Endothelial cell of umbilical vein (primary cell): ENCODE data around the gene MYO1H. TPM values are rescaled to one million over a fixed set of nuclear protein-coding genes. Genes with fewer than 3 reads are reported as not detected.
A peak's percentile ranks its signal among the peaks of the same experiment; 100 is the strongest.

Experiments used
- BruUV-seq: library from RNA; stranded (reverse); fragments of 400-500 nt; replicated peaks from 2 replicates; lab custom pipeline; 2021; lab: Mats Ljungman, UMichigan
- CTCF ChIA-PET: fragments of 300-600, 350-600 bp; sonication (Branson Sonifier 250); formaldehyde crosslinking; loops from one replicate; lab custom pipeline; 2021; ENCODE audit warnings: antibody characterized with exemption, inconsistent platforms; lab: Charles Lee
- POLR2A ChIA-PET: fragments of 300-600, 350-600 bp; sonication (Branson Sonifier 250); formaldehyde crosslinking; loops from one replicate; lab custom pipeline; 2021; ENCODE audit warnings: antibody characterized with exemption, inconsistent platforms; lab: Charles Lee
- DNase-seq: peaks from one replicate; pipeline ENCODE4 v3.0.0-alpha.2; 2011; ENCODE audit warnings: low read depth, low spot score
- FAIRE-seq: peaks from 2 replicates; lab custom pipeline; 2011; peaks lifted over from hg19 to GRCh38; lab: Jason Lieb, UNC
- H2AFZ ChIP-seq: 2 replicates; pipeline ENCODE4 v1.6.0; 2012; ENCODE audit warnings: low read depth, low read length, control low read depth, inconsistent platforms
- H3K27ac ChIP-seq: 2 replicates; pipeline ENCODE4 v1.5.1; 2011; ENCODE audit warnings: low read depth, mild to moderate bottlenecking, control low read depth, low read length, moderate library complexity; ENCODE audit not compliant: insufficient read depth
- H3K27me3 ChIP-seq, 2 experiments: 2 replicates each; pipeline versions ENCODE4 v1.6.0 to v1.6.1; 2011; ENCODE audit warnings: low read length in 2 of 2, mixed read lengths in 1 of 2; ENCODE audit not compliant: control insufficient read depth in 2 of 2, insufficient read depth in 2 of 2
- H3K36me3 ChIP-seq, 2 experiments: 2 replicates in 1 of 2; 3 replicates in 1 of 2; pipeline ENCODE4 v1.5.1; 2011; ENCODE audit warnings: low read length in 2 of 2, mild to moderate bottlenecking in 1 of 2, moderate library complexity in 1 of 2; ENCODE audit not compliant: control insufficient read depth in 2 of 2, insufficient read depth in 2 of 2; ENCODE audit errors: extremely low read depth in 1 of 2
- H3K4me1 ChIP-seq: 3 replicates; pipeline ENCODE4 v1.5.1; 2011; ENCODE audit warnings: mild to moderate bottlenecking, low read length; ENCODE audit not compliant: control insufficient read depth, insufficient read depth; ENCODE audit errors: extremely low read depth
- H3K4me2 ChIP-seq: 2 replicates; pipeline ENCODE4 v1.6.1; 2011; ENCODE audit warnings: low read length, control low read depth, mixed read lengths; ENCODE audit not compliant: insufficient read depth
- H3K4me3 ChIP-seq, 3 experiments: fragments of 200-600 bp in 1 of 3; sonication (generic), shearing (Covaris generic) in 1 of 3; replicated peaks in 1 of 3; 2 replicates each; pipeline ENCODE4 v1.5.1; 2011 to 2016; ENCODE audit warnings: control low read depth in 3 of 3, low read length in 3 of 3, mild to moderate bottlenecking in 2 of 3, inconsistent platforms in 1 of 3, low read depth in 1 of 3, moderate library complexity in 1 of 3; ENCODE audit not compliant: insufficient read depth in 1 of 3
- H3K79me2 ChIP-seq: 2 replicates; pipeline ENCODE4 v1.6.0; 2012; ENCODE audit warnings: low read length, inconsistent platforms; ENCODE audit not compliant: control insufficient read depth, insufficient read depth
- H3K9ac ChIP-seq: replicated peaks from 2 replicates; pipeline ENCODE3; 2011; ENCODE audit warnings: low read length, control low read depth; ENCODE audit not compliant: insufficient read depth; ENCODE audit errors: extremely low read depth
- H3K9me1 ChIP-seq: replicated peaks from 3 replicates; pipeline ENCODE4 v1.6.0; 2011; ENCODE audit warnings: mild to moderate bottlenecking, low read length; ENCODE audit not compliant: control insufficient read depth, insufficient read depth; ENCODE audit errors: extremely low read depth
- H3K9me3 ChIP-seq: replicated peaks from 2 replicates; pipeline ENCODE4 v1.5.1; 2012; ENCODE audit warnings: low read length, inconsistent platforms; ENCODE audit not compliant: control insufficient read depth, insufficient read depth
- H4K20me1 ChIP-seq: replicated peaks from 2 replicates; pipeline ENCODE3; 2011; ENCODE audit warnings: mild to moderate bottlenecking, low read length; ENCODE audit not compliant: control insufficient read depth, insufficient read depth; ENCODE audit errors: extremely low read depth
- CTCF ChIP-seq, 2 donors: IDR thresholded peaks; 1 replicate in 1 of 2; 2 replicates in 1 of 2; pipeline ENCODE4 v1.5.1; 2011; ENCODE audit warnings: low read length in 2 of 2, mild to moderate bottlenecking in 2 of 2, moderate library complexity in 2 of 2, control low read depth in 1 of 2, inconsistent platforms in 1 of 2, low read depth in 1 of 2; ENCODE audit not compliant: insufficient read depth in 1 of 2; ENCODE audit errors: extremely low read depth in 1 of 2
- EZH2 ChIP-seq: IDR thresholded peaks from 2 replicates; pipeline ENCODE4 v1.6.1; 2012; ENCODE audit warnings: borderline replicate concordance, low read depth, mild to moderate bottlenecking, moderate library complexity, low read length, inconsistent platforms; ENCODE audit not compliant: severe bottlenecking
- FOS ChIP-seq: IDR thresholded peaks from 2 replicates; pipeline ENCODE4 v1.6.1; 2011; ENCODE audit warnings: mild to moderate bottlenecking, low read length, moderate library complexity, borderline replicate concordance; ENCODE audit not compliant: insufficient read depth
- GATA2 ChIP-seq: IDR thresholded peaks from 2 replicates; pipeline ENCODE4 v1.7.0; 2011; ENCODE audit warnings: low read depth, mild to moderate bottlenecking, moderate library complexity, mixed read lengths, low read length; ENCODE audit not compliant: insufficient read length, insufficient read depth
- JUN ChIP-seq: IDR thresholded peaks from 2 replicates; pipeline ENCODE4 v1.6.1; 2011; ENCODE audit warnings: borderline replicate concordance, low read depth; ENCODE audit not compliant: insufficient read length, insufficient read depth
- MAX ChIP-seq: IDR thresholded peaks from 2 replicates; pipeline ENCODE4 v1.6.1; 2011; ENCODE audit not compliant: insufficient read depth, insufficient read length
- MYC ChIP-seq: IDR thresholded peaks from one replicate; pipeline ENCODE4 v1.6.1; 2011; ENCODE audit warnings: mild to moderate bottlenecking, low read depth, low read length
- POLR2A ChIP-seq: IDR thresholded peaks from 2 replicates; pipeline ENCODE4 v1.6.1; 2012; ENCODE audit warnings: low read depth, mild to moderate bottlenecking, control low read depth, low read length
- POLR2AphosphoS5 ChIP-seq: IDR thresholded peaks from 2 replicates; pipeline ENCODE4 v1.6.1; 2012; ENCODE audit warnings: low read depth, mild to moderate bottlenecking, control low read depth, low read length, moderate library complexity; ENCODE audit not compliant: insufficient read depth
- dilution Hi-C: fragments of 300-500 bp; cut with MboI; formaldehyde crosslinking; loops from one replicate; pipeline ENCODE4 v1.15.0; 2019; ENCODE audit warnings: low sequenced_read_pairs; ENCODE audit not compliant: extremely low pct_ligation_motif_present
- intact Hi-C: fragments of 100-400 bp; cut with micrococcal nuclease; formaldehyde crosslinking; loops from one replicate; pipeline ENCODE4 v1.10.0; 2022
- polyA plus RNA-seq, 4 experiments: library from polyadenylated mRNA; depleted of rRNA in 3 of 4; stranded (reverse) in 3 of 4; unstranded in 1 of 4; fragments of >200 nt; gene quantifications; 2 replicates each; pipeline versions ENCODE4 v1.2.1 to v1.2.3, GENCODE V29; 2011 to 2012; ENCODE audit warnings: missing spikeins in 1 of 4
- total RNA-seq: library from RNA; stranded (reverse); gene quantifications from 2 replicates; pipeline ENCODE4 v1.2.3, GENCODE V29; 2021

The MYO1H gene
- total and polyA plus RNA-seq, 2 donors (not counting 3 experiments of a cell fraction or from before 2014, with no cell fraction given), result not detected

- peaks cover 3% of the 10 kb centered on the region for H4K20me1 ChIP-seq
- CTCF ChIA-PET, result interaction anchor here (0.8 to 2.8 kb wide), 6 partner anchors 10 to 327 kb away, joined by 3 to 21 read pairs (median 6); no protein-coding TSS in a partner anchor
Measured at GRCh38 chr12:109448272-109448671, 100.6 kb downstream of the MYO1H start.

GRCh38 chr12:109448707-109449390 lies 101.1 kb downstream of the MYO1H start:
- TF ChIP-seq MYC, result no peak
- TF ChIP-seq JUN, result no peak
- TF ChIP-seq EZH2, result no peak
- TF ChIP-seq MAX, result no peak
- no peak for TF ChIP-seq CTCF (IDR thresholded peaks at IDR 0.05; ENCODE audit: extremely low read depth in 1 of 2, insufficient read depth in 1 of 2, low read depth in 1 of 2, low read length in 2 of 2)
- no peak for TF ChIP-seq GATA2
- no peak for TF ChIP-seq POLR2AphosphoS5
- TF ChIP-seq FOS, result no peak
- no peak for TF ChIP-seq POLR2A
- H3K4me2 ChIP-seq, result no peak overlapping the region
- H3K27ac ChIP-seq, result no peak overlapping the region
- FAIRE-seq (no peak), DNase-seq (no peak)
- no peak overlapping the region for H3K9ac ChIP-seq
- H2AFZ ChIP-seq, result no peak overlapping the region
- H3K36me3 ChIP-seq, result peaks cover 15 to 33% of the 10 kb centered on the region in 2 experiments
- intact Hi-C loops, result loop anchor here (1.0 kb wide), 1 partner anchor 9 kb away; no protein-coding TSS in a partner anchor
- H3K4me1 ChIP-seq, result peaks cover 14% of the 10 kb centered on the region
- no TSS peak for BruUV-seq
- ChIA-PET POLR2A (no interaction called here), CTCF (interaction anchor here (1.0 to 2.8 kb wide), 7 partner anchors 10 to 326 kb away, joined by 3 to 21 read pairs (median 8); partner anchors contain the start of genes KCTD10 and UBE3B)
- H3K9me3 ChIP-seq, result no peaks in the 10 kb centered on the region
- peaks cover 13% of the 10 kb centered on the region for H3K79me2 ChIP-seq
- dilution Hi-C loops, result no loop called here
- H3K9me1 ChIP-seq, result no peaks in the 10 kb centered on the region
- no peaks in the 10 kb centered on the region for H3K27me3 ChIP-seq
- H4K20me1 ChIP-seq, result peaks cover 3% of the 10 kb centered on the region
- no peak overlapping the region for H3K4me3 ChIP-seq

More at GRCh38 chr12:109448272-109448671, 100.6 kb downstream of the MYO1H start:
- Histone ChIP-seq H3K36me3 (peaks cover 15 to 27% of the 10 kb centered on the region in 2 experiments), H3K4me1 (peaks cover 14% of the 10 kb centered on the region), H2AFZ (no peak overlapping the region), H3K27me3 (no peaks in the 10 kb centered on the region), H3K9me1 (no peaks in the 10 kb centered on the region), H3K9me3 (no peaks in the 10 kb centered on the region), H3K4me2 (no peak overlapping the region), H3K27ac (no peak overlapping the region), H3K4me3 (no peak overlapping the region), H3K9ac (no peak overlapping the region), H3K79me2 (peaks cover 13% of the 10 kb centered on the region)
- dilution Hi-C loops (no loop called here), intact Hi-C loops (loop anchor here (1.0 kb wide), 1 partner anchor 10 kb away; no protein-coding TSS in a partner anchor)
- peak; percentile 65 for DNase-seq
- TF ChIP-seq MYC (no peak), POLR2AphosphoS5 (peak; percentile 26)
- POLR2A ChIA-PET, result no interaction called here
- BruUV-seq, result no TSS peak
- peak; percentile 92 for FAIRE-seq
